Osteoblast (primary cell): Measurements from ENCODE around the gene TNFRSF8. TPM values are rescaled to one million over a fixed set of nuclear protein-coding genes. Genes with fewer than 3 reads are reported as not detected.
"Not testable (repeated sequence)": the region's sequence is repeated elsewhere in the genome, so short reads cannot be mapped to it uniquely, and the experiment has no call there.

ENCODE experiments used
- DNase-seq: peaks from one replicate; pipeline ENCODE4 v3.0.0; 2011; ENCODE audit warnings: low spot score, mixed read lengths; ENCODE audit not compliant: insufficient read length; ENCODE audit errors: missing footprints
- H2AFZ ChIP-seq: 2 replicates; pipeline ENCODE4 v1.6.0; 2011; ENCODE audit warnings: mild to moderate bottlenecking, low read length
- H3K27ac ChIP-seq: 2 replicates; pipeline ENCODE4 v1.5.1; 2011; ENCODE audit warnings: mild to moderate bottlenecking, low read depth, low read length, moderate library complexity
- H3K27me3 ChIP-seq: 2 replicates; pipeline ENCODE4 v1.6.0; 2012; ENCODE audit warnings: mild to moderate bottlenecking, control low read depth, inconsistent platforms, low read length, moderate library complexity; ENCODE audit not compliant: insufficient read depth
- H3K36me3 ChIP-seq: 2 replicates; pipeline ENCODE4 v1.5.1; 2011; ENCODE audit warnings: mild to moderate bottlenecking, low read length, control low read depth, moderate library complexity; ENCODE audit not compliant: insufficient read depth
- H3K4me1 ChIP-seq: 2 replicates; pipeline ENCODE4 v1.5.1; 2011; ENCODE audit warnings: mild to moderate bottlenecking, low read length, control low read depth, moderate library complexity; ENCODE audit not compliant: insufficient read depth
- H3K4me2 ChIP-seq: 2 replicates; pipeline ENCODE4 v1.6.0; 2011; ENCODE audit warnings: mild to moderate bottlenecking, low read length; ENCODE audit not compliant: insufficient read depth
- H3K4me3 ChIP-seq: fragments of 200-600 bp; sonication (generic); 3 replicates; pipeline ENCODE4 v1.5.1; 2012; ENCODE audit warnings: mild to moderate bottlenecking, low read length, inconsistent platforms; ENCODE audit not compliant: insufficient read depth
- H3K79me2 ChIP-seq: 2 replicates; pipeline ENCODE4 v1.6.0; 2012; ENCODE audit warnings: mild to moderate bottlenecking, low read length, control low read depth, inconsistent platforms; ENCODE audit not compliant: insufficient read depth
- H3K9me3 ChIP-seq: 2 replicates; pipeline ENCODE4 v1.5.1; 2011; ENCODE audit warnings: low read depth, low read length, control low read depth
- H4K20me1 ChIP-seq: 2 replicates; pipeline ENCODE4 v1.6.0; 2012; ENCODE audit warnings: mild to moderate bottlenecking, low read length, control low read depth; ENCODE audit not compliant: insufficient read depth
- total RNA-seq: library from RNA; depleted of rRNA; stranded (reverse); fragments of >200 nt; gene quantifications from 2 replicates; pipeline ENCODE4 v1.2.3, GENCODE V29; 2012
- TF ChIP-seq, protein P1 (sequence below): IDR thresholded peaks from 2 replicates; pipeline ENCODE4 v1.5.1; 2011; ENCODE audit warnings: mild to moderate bottlenecking, low read depth, low read length, moderate library complexity; ENCODE audit errors: extremely low read depth

The TNFRSF8 gene
- total RNA-seq, 1 donor, result under 0.01 TPM

DNA sequence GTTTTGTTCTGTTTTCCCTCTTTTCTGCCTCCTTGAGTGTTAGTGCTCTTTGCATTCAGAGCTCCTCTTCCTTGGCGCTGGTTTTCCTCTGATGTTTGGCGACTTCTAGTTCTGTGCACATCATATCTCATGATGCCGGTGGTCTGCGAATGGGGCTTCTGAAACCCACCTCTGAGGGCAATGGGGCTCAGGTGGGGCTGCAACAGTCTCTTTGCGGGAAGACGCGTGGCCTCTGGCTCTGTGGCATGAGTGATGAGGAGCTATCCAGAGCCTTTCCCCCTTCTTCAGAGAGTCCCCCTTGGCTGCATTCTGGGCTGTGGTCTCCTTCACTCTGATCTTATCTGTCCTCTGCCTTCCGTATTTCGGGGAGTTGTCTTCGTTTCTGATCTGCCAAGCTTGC, 39.0 kb downstream of the TNFRSF8 start:
- H4K20me1 ChIP-seq, result no peaks in the 10 kb centered on the region
- H3K36me3 ChIP-seq, result no peaks in the 10 kb centered on the region
- peaks cover 17% of the 10 kb centered on the region for H3K4me1 ChIP-seq
- no peak overlapping the region for H3K4me2 ChIP-seq
- no peak overlapping the region for H3K4me3 ChIP-seq
- H3K27ac ChIP-seq, result no peak overlapping the region
- no peaks in the 10 kb centered on the region for H3K9me3 ChIP-seq
- TF ChIP-seq, protein P1, sequence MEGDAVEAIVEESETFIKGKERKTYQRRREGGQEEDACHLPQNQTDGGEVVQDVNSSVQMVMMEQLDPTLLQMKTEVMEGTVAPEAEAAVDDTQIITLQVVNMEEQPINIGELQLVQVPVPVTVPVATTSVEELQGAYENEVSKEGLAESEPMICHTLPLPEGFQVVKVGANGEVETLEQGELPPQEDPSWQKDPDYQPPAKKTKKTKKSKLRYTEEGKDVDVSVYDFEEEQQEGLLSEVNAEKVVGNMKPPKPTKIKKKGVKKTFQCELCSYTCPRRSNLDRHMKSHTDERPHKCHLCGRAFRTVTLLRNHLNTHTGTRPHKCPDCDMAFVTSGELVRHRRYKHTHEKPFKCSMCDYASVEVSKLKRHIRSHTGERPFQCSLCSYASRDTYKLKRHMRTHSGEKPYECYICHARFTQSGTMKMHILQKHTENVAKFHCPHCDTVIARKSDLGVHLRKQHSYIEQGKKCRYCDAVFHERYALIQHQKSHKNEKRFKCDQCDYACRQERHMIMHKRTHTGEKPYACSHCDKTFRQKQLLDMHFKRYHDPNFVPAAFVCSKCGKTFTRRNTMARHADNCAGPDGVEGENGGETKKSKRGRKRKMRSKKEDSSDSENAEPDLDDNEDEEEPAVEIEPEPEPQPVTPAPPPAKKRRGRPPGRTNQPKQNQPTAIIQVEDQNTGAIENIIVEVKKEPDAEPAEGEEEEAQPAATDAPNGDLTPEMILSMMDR, result no peak
- DNase-seq, result no peak
- no peaks in the 10 kb centered on the region for H3K79me2 ChIP-seq
- H2AFZ ChIP-seq, result no peak overlapping the region
- H3K27me3 ChIP-seq, result no peaks in the 10 kb centered on the region

DNA sequence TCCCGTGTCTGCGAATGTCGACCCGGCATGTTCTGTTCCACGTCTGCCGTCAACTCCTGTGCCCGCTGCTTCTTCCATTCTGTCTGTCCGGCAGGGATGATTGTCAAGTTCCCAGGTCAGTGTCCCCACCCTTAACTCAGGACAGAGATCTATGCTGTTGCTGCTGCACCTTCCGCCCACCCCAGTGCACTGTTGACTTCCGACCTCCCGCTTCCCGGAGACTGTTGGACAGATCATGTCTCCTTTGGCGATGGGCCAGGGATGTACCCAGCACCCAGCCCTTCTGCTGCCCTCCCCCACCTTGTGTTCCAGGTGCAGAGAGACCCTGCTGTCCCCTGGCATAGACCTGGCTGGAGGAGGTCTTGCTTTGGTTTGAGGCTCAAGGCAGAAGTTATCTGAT, 41.3 kb downstream of the TNFRSF8 start:
- no peak overlapping the region for H3K27ac ChIP-seq
- no peak overlapping the region for H3K4me3 ChIP-seq
- no peaks in the 10 kb centered on the region for H3K79me2 ChIP-seq
- TF ChIP-seq, protein P1, result no peak
- H3K4me1 ChIP-seq, result no peaks in the 10 kb centered on the region
- DNase-seq, result no peak
- H3K9me3 ChIP-seq, result no peaks in the 10 kb centered on the region
- H2AFZ ChIP-seq, result no peak overlapping the region
- no peaks in the 10 kb centered on the region for H3K36me3 ChIP-seq
- H4K20me1 ChIP-seq, result no peaks in the 10 kb centered on the region
- no peaks in the 10 kb centered on the region for H3K27me3 ChIP-seq
- H3K4me2 ChIP-seq, result no peak overlapping the region

DNA sequence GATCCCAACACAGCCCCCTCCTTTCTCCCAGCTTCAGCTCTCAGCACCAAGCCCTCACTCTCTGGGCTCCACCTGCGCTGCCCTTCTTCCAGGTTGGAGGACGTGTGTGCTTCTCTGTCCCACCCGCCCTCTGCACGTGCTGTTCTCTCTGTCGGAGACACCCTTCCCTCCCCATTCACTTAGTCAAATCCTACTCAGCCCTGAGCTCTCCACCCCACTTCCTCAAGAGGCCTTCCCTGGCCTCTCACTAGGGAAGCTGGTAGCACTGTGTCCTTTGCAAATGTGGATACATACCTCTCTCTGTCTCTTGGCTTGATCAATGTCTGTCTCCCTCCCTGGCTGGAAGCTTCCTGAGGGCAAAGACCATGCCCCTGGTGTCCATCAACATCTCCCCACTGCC, 43.0 kb downstream of the TNFRSF8 start:
- no peaks in the 10 kb centered on the region for H3K4me1 ChIP-seq
- H3K36me3 ChIP-seq, result no peaks in the 10 kb centered on the region

DNA sequence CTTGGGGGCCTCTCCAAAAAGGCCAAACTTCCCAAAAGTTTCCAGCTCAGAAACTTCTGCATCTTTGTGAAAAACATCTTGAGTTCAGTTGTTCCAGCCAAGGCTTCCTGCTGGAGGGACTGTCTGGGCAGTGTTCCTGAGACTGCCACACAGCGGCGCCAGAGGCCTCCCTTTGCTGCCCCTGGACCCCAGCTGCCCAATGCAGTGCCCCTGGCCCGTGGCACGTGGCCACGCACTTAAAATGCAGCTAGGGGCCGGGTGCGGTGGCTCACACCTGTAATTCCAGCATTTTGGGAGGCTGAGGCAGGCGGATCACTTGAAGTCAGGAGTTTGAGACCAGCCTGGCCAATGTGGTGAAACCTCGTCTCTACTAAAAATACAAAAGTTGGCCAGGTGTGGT, 43.8 kb downstream of the TNFRSF8 start:
- not testable (repeated sequence) for H3K4me3 ChIP-seq, H4K20me1 ChIP-seq, H3K36me3 ChIP-seq, H3K4me2 ChIP-seq, H3K27me3 ChIP-seq, H2AFZ ChIP-seq, H3K4me1 ChIP-seq, DNase-seq, H3K27ac ChIP-seq, H3K9me3 ChIP-seq, H3K79me2 ChIP-seq
- TF ChIP-seq, protein P1, result peak; percentile 49

More for the DNA sequence above, 43.0 kb downstream of the TNFRSF8 start:
- H3K4me2 ChIP-seq, result no peak overlapping the region
- no peaks in the 10 kb centered on the region for H3K9me3 ChIP-seq
- no peaks in the 10 kb centered on the region for H4K20me1 ChIP-seq
- no peaks in the 10 kb centered on the region for H3K79me2 ChIP-seq
- H3K4me3 ChIP-seq, result no peak overlapping the region
- H2AFZ ChIP-seq, result no peak overlapping the region
- no peaks in the 10 kb centered on the region for H3K27me3 ChIP-seq
- TF ChIP-seq, protein P1, result no peak
- no peak overlapping the region for H3K27ac ChIP-seq
- no peak for DNase-seq
